ENCODE results near the gene KLF13.

KLF13 gene

GRCh38 chr15:31300208-31300661 is 26.4 kb upstream of the KLF13 start:
- Histone ChIP-seq H3K9ac (ENCODE audit: low read length in 5 of 5) (no peak overlapping the region), H3K27me3 (ENCODE audit: control insufficient read depth in 5 of 5, insufficient read depth in 4 of 5, low read length in 5 of 5) (peaks cover 0 to 3% (median 0%) of the 10 kb centered on the region in 5 donors), H3K4me3 (ENCODE audit: low read depth in 1 of 5, low read length in 5 of 5) (no peak overlapping the region), H3K27ac (ENCODE audit: low read depth, low read length) (no peak overlapping the region), H3K9me3 (ENCODE audit: control insufficient read depth in 5 of 5, low read length in 5 of 5) (no peaks in the 10 kb centered on the region), H3K4me1 (ENCODE audit: control insufficient read depth in 5 of 5, insufficient read depth in 5 of 5, low read length in 5 of 5) (peaks cover 0 to 48% (median 29%) of the 10 kb centered on the region in 5 donors), H3K36me3 (ENCODE audit: control insufficient read depth in 5 of 5, insufficient read depth in 5 of 5, low read length in 5 of 5) (no peaks in the 10 kb centered on the region)

GRCh38 chr15:31300981-31301672 is 25.5 kb upstream of the KLF13 start:
- Histone ChIP-seq H3K27ac (ENCODE audit: low read depth, low read length) (peak overlapping the region; percentile 57), H3K9ac (ENCODE audit: low read length in 5 of 5) (no peak overlapping the region), H3K9me3 (ENCODE audit: control insufficient read depth in 5 of 5, low read length in 5 of 5) (no peaks in the 10 kb centered on the region), H3K36me3 (ENCODE audit: control insufficient read depth in 5 of 5, insufficient read depth in 5 of 5, low read length in 5 of 5) (no peaks in the 10 kb centered on the region), H3K4me3 (ENCODE audit: low read depth in 1 of 5, low read length in 5 of 5) (no peak overlapping the region), H3K4me1 (ENCODE audit: control insufficient read depth in 5 of 5, insufficient read depth in 5 of 5, low read length in 5 of 5) (peaks cover 0 to 50% (median 29%) of the 10 kb centered on the region in 5 donors), H3K27me3 (ENCODE audit: control insufficient read depth in 5 of 5, insufficient read depth in 4 of 5, low read length in 5 of 5) (peaks cover 0 to 5% (median 0%) of the 10 kb centered on the region in 5 donors)

GRCh38 chr15:31301673-31301990 is 25.0 kb upstream of the KLF13 start:
- peaks cover 0 to 6% (median 3%) of the 10 kb centered on the region in 5 donors for H3K27me3 ChIP-seq (ENCODE audit: control insufficient read depth in 5 of 5, insufficient read depth in 4 of 5, low read length in 5 of 5)
- H3K9ac ChIP-seq (ENCODE audit: low read length in 5 of 5): no peak overlapping the region
- H3K4me1 ChIP-seq (ENCODE audit: control insufficient read depth in 5 of 5, insufficient read depth in 5 of 5, low read length in 5 of 5): peaks cover 0 to 53% (median 28%) of the 10 kb centered on the region in 5 donors
- peak overlapping the region; percentile 57 for H3K27ac ChIP-seq (ENCODE audit: low read depth, low read length)
- H3K36me3 ChIP-seq (ENCODE audit: control insufficient read depth in 5 of 5, insufficient read depth in 5 of 5, low read length in 5 of 5): no peaks in the 10 kb centered on the region
- H3K9me3 ChIP-seq (ENCODE audit: control insufficient read depth in 5 of 5, low read length in 5 of 5): no peaks in the 10 kb centered on the region
- H3K4me3 ChIP-seq (ENCODE audit: low read depth in 1 of 5, low read length in 5 of 5): no peak overlapping the region

- H3K27me3 ChIP-seq (ENCODE audit: control insufficient read depth in 5 of 5, insufficient read depth in 4 of 5, low read length in 5 of 5): peaks cover 0 to 9% (median 6%) of the 10 kb centered on the region in 5 donors
- no peaks in the 10 kb centered on the region for H3K36me3 ChIP-seq (ENCODE audit: control insufficient read depth in 5 of 5, insufficient read depth in 5 of 5, low read length in 5 of 5)
- peaks cover 0 to 53% (median 24%) of the 10 kb centered on the region in 5 donors for H3K4me1 ChIP-seq (ENCODE audit: control insufficient read depth in 5 of 5, insufficient read depth in 5 of 5, low read length in 5 of 5)
- H3K9me3 ChIP-seq (ENCODE audit: control insufficient read depth in 5 of 5, low read length in 5 of 5): no peaks in the 10 kb centered on the region
- H3K4me3 ChIP-seq (ENCODE audit: low read depth in 1 of 5, low read length in 5 of 5): no peak overlapping the region
- H3K9ac ChIP-seq (ENCODE audit: low read length in 5 of 5): no peak overlapping the region
- H3K27ac ChIP-seq (ENCODE audit: low read depth, low read length): peak overlapping the region; percentile 57
Measured at GRCh38 chr15:31302029-31302657, 24.5 kb upstream of the KLF13 start.

- H3K4me1 ChIP-seq (ENCODE audit: control insufficient read depth in 5 of 5, insufficient read depth in 5 of 5, low read length in 5 of 5): peaks cover 0 to 51% (median 24%) of the 10 kb centered on the region in 5 donors
- no peak overlapping the region for H3K27ac ChIP-seq (ENCODE audit: low read depth, low read length)
- no peak overlapping the region for H3K9ac ChIP-seq (ENCODE audit: low read length in 5 of 5)
- no peaks in the 10 kb centered on the region for H3K9me3 ChIP-seq (ENCODE audit: control insufficient read depth in 5 of 5, low read length in 5 of 5)
- H3K36me3 ChIP-seq (ENCODE audit: control insufficient read depth in 5 of 5, insufficient read depth in 5 of 5, low read length in 5 of 5): no peaks in the 10 kb centered on the region
- no peak overlapping the region for H3K4me3 ChIP-seq (ENCODE audit: low read depth in 1 of 5, low read length in 5 of 5)
- peaks cover 0 to 16% (median 8%) of the 10 kb centered on the region in 5 donors for H3K27me3 ChIP-seq (ENCODE audit: control insufficient read depth in 5 of 5, insufficient read depth in 4 of 5, low read length in 5 of 5)
Measured at GRCh38 chr15:31302778-31303725, 23.6 kb upstream of the KLF13 start.

- H3K4me1 ChIP-seq (ENCODE audit: control insufficient read depth in 5 of 5, insufficient read depth in 5 of 5, low read length in 5 of 5): peaks cover 0 to 51% (median 24%) of the 10 kb centered on the region in 5 donors
- H3K9ac ChIP-seq (ENCODE audit: low read length in 5 of 5): no peak overlapping the region
- peaks cover 0 to 16% (median 8%) of the 10 kb centered on the region in 5 donors for H3K27me3 ChIP-seq (ENCODE audit: control insufficient read depth in 5 of 5, insufficient read depth in 4 of 5, low read length in 5 of 5)
- H3K27ac ChIP-seq (ENCODE audit: low read depth, low read length): no peak overlapping the region
- no peaks in the 10 kb centered on the region for H3K36me3 ChIP-seq (ENCODE audit: control insufficient read depth in 5 of 5, insufficient read depth in 5 of 5, low read length in 5 of 5)
- no peak overlapping the region for H3K4me3 ChIP-seq (ENCODE audit: low read depth in 1 of 5, low read length in 5 of 5)
- no peaks in the 10 kb centered on the region for H3K9me3 ChIP-seq (ENCODE audit: control insufficient read depth in 5 of 5, low read length in 5 of 5)
Measured at GRCh38 chr15:31303726-31304648, 22.6 kb upstream of the KLF13 start.

- H3K9me3 ChIP-seq (ENCODE audit: control insufficient read depth in 5 of 5, low read length in 5 of 5): no peaks in the 10 kb centered on the region
- H3K9ac ChIP-seq (ENCODE audit: low read length in 5 of 5): no peak overlapping the region
- H3K4me1 ChIP-seq (ENCODE audit: control insufficient read depth in 5 of 5, insufficient read depth in 5 of 5, low read length in 5 of 5): peaks cover 0 to 51% (median 24%) of the 10 kb centered on the region in 5 donors
- H3K36me3 ChIP-seq (ENCODE audit: control insufficient read depth in 5 of 5, insufficient read depth in 5 of 5, low read length in 5 of 5): no peaks in the 10 kb centered on the region
- no peak overlapping the region for H3K4me3 ChIP-seq (ENCODE audit: low read depth in 1 of 5, low read length in 5 of 5)
- H3K27me3 ChIP-seq (ENCODE audit: control insufficient read depth in 5 of 5, insufficient read depth in 4 of 5, low read length in 5 of 5): peaks cover 0 to 16% (median 8%) of the 10 kb centered on the region in 5 donors
- H3K27ac ChIP-seq (ENCODE audit: low read depth, low read length): no peak overlapping the region
Measured at GRCh38 chr15:31304751-31305365, 21.8 kb upstream of the KLF13 start.

- Histone ChIP-seq H3K9ac (ENCODE audit: low read length in 5 of 5) (no peak overlapping the region), H3K27ac (ENCODE audit: low read depth, low read length) (no peak overlapping the region), H3K4me1 (ENCODE audit: control insufficient read depth in 5 of 5, insufficient read depth in 5 of 5, low read length in 5 of 5) (peaks cover 0 to 48% (median 24%) of the 10 kb centered on the region in 5 donors), H3K9me3 (ENCODE audit: control insufficient read depth in 5 of 5, low read length in 5 of 5) (no peaks in the 10 kb centered on the region), H3K4me3 (ENCODE audit: low read depth in 1 of 5, low read length in 5 of 5) (no peak overlapping the region), H3K36me3 (ENCODE audit: control insufficient read depth in 5 of 5, insufficient read depth in 5 of 5, low read length in 5 of 5) (no peaks in the 10 kb centered on the region), H3K27me3 (ENCODE audit: control insufficient read depth in 5 of 5, insufficient read depth in 4 of 5, low read length in 5 of 5) (peaks cover 0 to 16% (median 8%) of the 10 kb centered on the region in 5 donors)
Measured at GRCh38 chr15:31305375-31305774, 21.3 kb upstream of the KLF13 start.

All from subcutaneous abdominal adipose tissue (tissue), 5 donors.